CD14-positive monocyte (primary cell): ENCODE data around the gene IL23R. TPM values are rescaled to one million over a fixed set of nuclear protein-coding genes. Genes with fewer than 3 reads are reported as not detected.

Source experiments
- DNase-seq, 3 donors: peaks; one replicate each; pipeline ENCODE4 v3.0.0-alpha.2; 2011 to 2022
- H2AFZ ChIP-seq: 2 replicates; pipeline ENCODE4 v1.6.0; 2012; ENCODE audit warnings: mild to moderate bottlenecking, low read depth, low read length, inconsistent platforms; ENCODE audit not compliant: insufficient read depth, poor library complexity, severe bottlenecking
- H3K27ac ChIP-seq, 2 donors: 1 replicate in 1 of 2; 2 replicates in 1 of 2; pipeline ENCODE4 v1.5.1; 2012 to 2013; ENCODE audit warnings: low read length in 2 of 2, control low read depth in 1 of 2, inconsistent platforms in 1 of 2, low read depth in 1 of 2, mild to moderate bottlenecking in 1 of 2
- H3K27me3 ChIP-seq, 2 donors: one replicate each; pipeline versions ENCODE4 v1.6.0 to v1.6.1; 2011 to 2013; ENCODE audit warnings: low read length in 2 of 2; ENCODE audit not compliant: control insufficient read depth in 2 of 2, insufficient read depth in 2 of 2
- H3K36me3 ChIP-seq, 2 donors: replicated peaks in 1 of 2; 1 replicate in 1 of 2; 2 replicates in 1 of 2; pipeline versions ENCODE4 v1.5.1 to v1.6.1; 2012 to 2013; ENCODE audit warnings: low read length in 2 of 2, control low read depth in 1 of 2, inconsistent platforms in 1 of 2, mild to moderate bottlenecking in 1 of 2; ENCODE audit not compliant: insufficient read depth in 2 of 2, control insufficient read depth in 1 of 2
- H3K4me1 ChIP-seq, 2 donors: 1 replicate in 1 of 2; 2 replicates in 1 of 2; pipeline versions ENCODE4 v1.5.1 to v1.6.1; 2012 to 2013; ENCODE audit warnings: low read length in 2 of 2, control low read depth in 1 of 2, inconsistent platforms in 1 of 2, mild to moderate bottlenecking in 1 of 2, moderate library complexity in 1 of 2; ENCODE audit not compliant: insufficient read depth in 2 of 2, control insufficient read depth in 1 of 2
- H3K4me2 ChIP-seq: replicated peaks from 2 replicates; pipeline ENCODE3; 2012; ENCODE audit warnings: low read length, moderate library complexity, mild to moderate bottlenecking; ENCODE audit not compliant: poor library complexity, severe bottlenecking; ENCODE audit errors: extremely low read depth
- H3K4me3 ChIP-seq, 3 experiments: fragments of 200-600 bp in 1 of 3; sonication (generic) in 1 of 3; replicated peaks in 1 of 3; 1 replicate in 2 of 3; 2 replicates in 1 of 3; pipeline ENCODE4 v1.5.1; 2011 to 2013; ENCODE audit warnings: low read length in 3 of 3, mild to moderate bottlenecking in 3 of 3, control low read depth in 2 of 3, low read depth in 2 of 3, inconsistent platforms in 1 of 3, moderate library complexity in 1 of 3
- H3K79me2 ChIP-seq: 2 replicates; pipeline ENCODE4 v1.6.0; 2012; ENCODE audit warnings: mild to moderate bottlenecking, control low read depth, inconsistent platforms, low read length, moderate library complexity; ENCODE audit not compliant: insufficient read depth
- H3K9ac ChIP-seq: 2 replicates; pipeline ENCODE4 v1.6.0; 2017; ENCODE audit warnings: low read length, mild to moderate bottlenecking; ENCODE audit not compliant: insufficient read depth, poor library complexity, severe bottlenecking
- H3K9me3 ChIP-seq, 2 donors: replicated peaks in 1 of 2; 1 replicate in 1 of 2; 2 replicates in 1 of 2; pipeline versions ENCODE4 v1.5.1 to v1.6.1; 2012 to 2013; ENCODE audit warnings: low read length in 2 of 2, control low read depth in 1 of 2; ENCODE audit not compliant: control insufficient read depth in 1 of 2, insufficient read depth in 1 of 2
- H4K20me1 ChIP-seq: 2 replicates; pipeline ENCODE4 v1.6.0; 2012; ENCODE audit warnings: mild to moderate bottlenecking, low read length, control low read depth, moderate library complexity; ENCODE audit not compliant: insufficient read depth
- H3K27ac Mint-ChIP-seq, 7 donors: one replicate each; pipeline ENCODE4 v1.8.0; 2020; ENCODE audit warnings: mild to moderate bottlenecking in 7 of 7, mixed read lengths in 7 of 7, moderate library complexity in 6 of 7, inconsistent platforms in 2 of 7
- H3K27me3 Mint-ChIP-seq, 3 donors: one replicate each; pipeline ENCODE4 v1.8.0; 2021 to 2022; ENCODE audit warnings: low read depth in 3 of 3, mild to moderate bottlenecking in 3 of 3, mixed read lengths in 3 of 3, moderate library complexity in 3 of 3, inconsistent platforms in 1 of 3
- H3K36me3 Mint-ChIP-seq, 2 donors: one replicate each; pipeline ENCODE4 v1.8.0; 2020; ENCODE audit warnings: mixed read lengths in 2 of 2, inconsistent platforms in 1 of 2, mild to moderate bottlenecking in 1 of 2
- H3K4me1 Mint-ChIP-seq: one replicate; pipeline ENCODE4 v1.8.0; 2020; ENCODE audit warnings: mild to moderate bottlenecking, mixed read lengths
- H3K4me3 Mint-ChIP-seq, 2 donors: one replicate each; pipeline ENCODE4 v1.8.0; 2020; ENCODE audit warnings: mild to moderate bottlenecking in 2 of 2, mixed read lengths in 2 of 2, moderate library complexity in 1 of 2
- H3K9me3 Mint-ChIP-seq, 7 donors: one replicate each; pipeline ENCODE4 v1.8.0; 2020 to 2022; ENCODE audit warnings: mixed read lengths in 7 of 7, mild to moderate bottlenecking in 6 of 7, moderate library complexity in 6 of 7, inconsistent platforms in 2 of 7
- WGBS: methylation state at CpG from one replicate; pipeline ENCODE4 v1.1.5; 2013; ENCODE audit warnings: missing lambda C conversion rate; ENCODE audit not compliant: insufficient coverage; 5-methylcytosine and 5-hydroxymethylcytosine counted together
- intact Hi-C, 2 donors: fragments of 100-400 bp; cut with micrococcal nuclease; formaldehyde crosslinking; loops; one replicate each; pipeline versions ENCODE4 v1.15.0 to v1.15.1; 2023
- polyA plus RNA-seq, 3 donors: library from polyadenylated mRNA; depleted of rRNA in 1 of 3; unstranded in 2 of 3; stranded (reverse) in 1 of 3; fragments of 300-500 nt in 2 of 3; fragments of >200 nt in 1 of 3; fragmentation: Illumina TruSeq in 2 of 3; gene quantifications; 1 replicate in 2 of 3; 2 replicates in 1 of 3; pipeline ENCODE4 v1.2.3, GENCODE V29; 2012 to 2021
- small RNA-seq: library from RNA; depleted of rRNA; stranded (forward); fragments of <200 nt; gene quantifications from one replicate; pipeline ENCODE3, GENCODE V24; 2012; ENCODE audit warnings: low read depth; ENCODE audit not compliant: insufficient read length
- TF ChIP-seq, protein P1 (sequence below): fragments of 200-600 bp; IDR thresholded peaks from one replicate; pipeline ENCODE4 v1.8.0; 2022; ENCODE audit warnings: antibody characterized with exemption, mild to moderate bottlenecking

Gene IL23R
- polyA plus RNA-seq, 3 donors = not detected

DNA sequence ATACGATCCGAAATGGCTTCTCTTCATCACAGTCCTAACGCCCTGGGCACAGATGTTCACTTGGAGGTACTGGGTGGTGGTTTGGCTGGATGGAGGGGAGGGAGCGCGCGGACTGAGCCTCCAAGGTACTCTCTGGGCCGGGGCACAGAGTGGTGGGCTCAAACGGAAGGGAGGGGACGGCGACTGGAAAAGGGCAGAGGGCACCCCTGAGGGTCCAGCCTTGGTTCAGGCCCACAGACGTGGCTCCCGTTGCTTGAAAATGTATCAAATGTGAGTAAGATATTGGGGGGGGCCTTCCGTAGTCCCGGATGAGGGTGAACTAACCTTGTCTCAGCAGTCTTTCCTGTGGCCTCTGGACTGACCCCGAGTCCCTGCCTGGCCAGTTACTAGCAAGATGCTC is 141.9 kb downstream of the IL23R start:
- DNase-seq = no peak
- Histone ChIP-seq H3K4me1 (peaks cover 20 to 28% of the 10 kb centered on the region in 2 donors), H3K4me3 (peak overlapping the region in 1 of 3 experiments; percentile 70), H3K9ac (no peak overlapping the region), H3K79me2 (no peaks in the 10 kb centered on the region), H4K20me1 (no peaks in the 10 kb centered on the region), H3K9me3 (peaks cover 0 to 5% of the 10 kb centered on the region in 2 donors), H3K4me2 (peak overlapping the region; percentile 83), H2AFZ (peak overlapping the region; percentile 75), H3K27ac (no peak overlapping the region), H3K27me3 (peaks cover 25 to 35% of the 10 kb centered on the region in 2 donors), H3K36me3 (no peaks in the 10 kb centered on the region)
- peaks cover 27 to 36% (median 32%) of the 10 kb centered on the region in 3 donors for H3K27me3 Mint-ChIP-seq
- peaks cover 0 to 4% of the 10 kb centered on the region in 2 donors for H3K36me3 Mint-ChIP-seq
- TF ChIP-seq, protein P1, sequence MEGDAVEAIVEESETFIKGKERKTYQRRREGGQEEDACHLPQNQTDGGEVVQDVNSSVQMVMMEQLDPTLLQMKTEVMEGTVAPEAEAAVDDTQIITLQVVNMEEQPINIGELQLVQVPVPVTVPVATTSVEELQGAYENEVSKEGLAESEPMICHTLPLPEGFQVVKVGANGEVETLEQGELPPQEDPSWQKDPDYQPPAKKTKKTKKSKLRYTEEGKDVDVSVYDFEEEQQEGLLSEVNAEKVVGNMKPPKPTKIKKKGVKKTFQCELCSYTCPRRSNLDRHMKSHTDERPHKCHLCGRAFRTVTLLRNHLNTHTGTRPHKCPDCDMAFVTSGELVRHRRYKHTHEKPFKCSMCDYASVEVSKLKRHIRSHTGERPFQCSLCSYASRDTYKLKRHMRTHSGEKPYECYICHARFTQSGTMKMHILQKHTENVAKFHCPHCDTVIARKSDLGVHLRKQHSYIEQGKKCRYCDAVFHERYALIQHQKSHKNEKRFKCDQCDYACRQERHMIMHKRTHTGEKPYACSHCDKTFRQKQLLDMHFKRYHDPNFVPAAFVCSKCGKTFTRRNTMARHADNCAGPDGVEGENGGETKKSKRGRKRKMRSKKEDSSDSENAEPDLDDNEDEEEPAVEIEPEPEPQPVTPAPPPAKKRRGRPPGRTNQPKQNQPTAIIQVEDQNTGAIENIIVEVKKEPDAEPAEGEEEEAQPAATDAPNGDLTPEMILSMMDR = no peak
- H3K27ac Mint-ChIP-seq = peak overlapping the region in 1 of 7 donors; percentile 24
- whole genome bisulfite sequencing = 0% methylated on average over 8 of the region's 15 CpGs
- H3K4me3 Mint-ChIP-seq = peak overlapping the region; percentile 74 to 94
- peaks cover 27% of the 10 kb centered on the region for H3K4me1 Mint-ChIP-seq
- intact Hi-C loops = no loop called here
- peaks cover 0 to 9% (median 2%) of the 10 kb centered on the region in 7 donors for H3K9me3 Mint-ChIP-seq

Small RNA genes within 50 kb of the gene (small RNA-seq; reads per million reads assigned to genes)
- gene RNU4ATAC4P (not detected), gene RNU6-586P (not detected)

Other genes with a start within 250 kb of the IL23R start
- under 1 TPM in 1 of 3 donors, not detected in 2; 0.09 TPM for gene DNAI4, start 241.6 kb upstream of the IL23R start, polyA plus RNA-seq
- gene MIER1, start 241.5 kb upstream of the IL23R start, polyA plus RNA-seq = 10 to 100 TPM; 14.0 to 28.0 (median 21.9) TPM
- gene SLC35D1, start 112.3 kb upstream of the IL23R start, polyA plus RNA-seq = 1 to 10 TPM; 2.2 to 3.3 (median 2.7) TPM
- gene C1orf141, start 31.5 kb upstream of the IL23R start, polyA plus RNA-seq = not detected
- gene IL12RB2, start 141.4 kb downstream of the IL23R start, polyA plus RNA-seq = not detected